HUDEP-2 (cell line): Measurements from ENCODE around the gene IMMP1L.
A peak's percentile ranks its signal among the peaks of the same experiment; 100 is the strongest.

Experiments used
- DNase-seq, 76 experiments: peaks; one replicate each; lab custom pipeline; 2025; ENCODE audit not compliant: unreplicated experiment in 76 of 76; lab: John Stamatoyannopoulos, UW

IMMP1L gene

DNA sequence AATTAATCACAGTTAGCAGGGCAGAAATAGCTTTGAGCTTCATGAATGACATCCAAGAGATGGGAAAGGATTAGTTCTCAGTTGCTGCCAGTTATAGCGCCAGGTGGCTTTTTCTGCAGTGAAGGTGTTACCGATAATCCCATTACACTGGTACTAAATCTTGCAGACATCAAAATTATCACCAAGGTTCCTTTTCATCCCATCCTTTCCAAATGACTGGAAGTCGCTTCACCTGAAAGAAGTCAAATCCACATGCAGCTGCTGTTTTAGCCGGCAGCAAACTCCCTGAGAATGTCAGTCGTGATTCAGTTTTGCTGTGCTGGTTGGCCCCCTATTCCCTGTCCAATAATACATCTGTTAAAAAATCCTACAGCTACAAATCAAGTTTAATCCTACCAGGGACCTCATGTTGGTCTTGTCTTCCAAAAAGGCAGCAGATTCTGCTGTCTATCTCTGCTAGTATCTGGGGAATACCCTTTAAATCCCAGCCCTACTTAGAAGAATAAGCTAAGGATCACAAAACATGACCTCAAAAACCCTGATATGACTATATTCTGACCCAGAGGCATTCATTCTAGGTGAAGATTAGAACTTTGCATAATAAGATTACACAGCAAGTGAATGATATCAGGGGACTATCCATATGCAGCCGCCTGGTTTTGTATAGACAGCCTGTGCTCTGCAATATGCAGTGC is 31.7 kb downstream of the IMMP1L start:
- no peak for DNase-seq

DNA sequence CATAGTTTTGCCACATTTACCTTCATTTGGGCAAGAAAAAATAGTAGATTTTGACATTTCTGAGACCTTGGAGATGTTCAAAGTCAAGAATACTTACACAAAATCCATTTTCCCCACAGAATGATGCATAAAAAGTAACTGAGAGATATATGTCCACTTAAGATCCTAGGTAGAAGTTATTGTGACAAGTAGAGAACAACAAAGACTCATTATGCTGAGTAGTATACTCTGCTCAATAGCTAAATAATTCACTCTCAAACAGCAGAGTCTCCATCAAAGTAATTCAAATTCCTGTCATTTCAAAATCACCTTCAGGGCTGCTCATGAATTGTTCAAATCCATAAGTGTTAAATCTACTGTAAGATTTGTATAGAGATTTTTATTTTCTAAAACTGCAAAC is 35.3 kb downstream of the IMMP1L start:
- DNase-seq: no peak

DNA sequence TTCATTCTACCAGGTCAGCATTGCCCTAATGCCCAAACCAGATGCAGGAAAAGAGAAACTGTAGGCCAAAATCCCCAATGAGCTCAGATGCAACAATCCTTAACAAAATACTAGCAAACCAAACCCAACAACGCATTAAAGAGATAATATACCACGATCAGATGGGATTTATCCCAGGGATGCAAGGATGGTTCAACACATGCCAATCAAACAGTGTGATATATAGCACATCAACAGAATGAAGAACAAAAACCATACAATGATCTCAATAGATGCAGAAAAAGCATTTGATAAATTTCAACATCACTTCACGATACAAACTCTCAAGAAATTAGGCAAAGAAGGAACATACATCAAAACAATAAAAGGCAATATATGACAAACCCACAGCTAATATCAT is 45.0 kb downstream of the IMMP1L start:
- DNase-seq: no peak

DNA sequence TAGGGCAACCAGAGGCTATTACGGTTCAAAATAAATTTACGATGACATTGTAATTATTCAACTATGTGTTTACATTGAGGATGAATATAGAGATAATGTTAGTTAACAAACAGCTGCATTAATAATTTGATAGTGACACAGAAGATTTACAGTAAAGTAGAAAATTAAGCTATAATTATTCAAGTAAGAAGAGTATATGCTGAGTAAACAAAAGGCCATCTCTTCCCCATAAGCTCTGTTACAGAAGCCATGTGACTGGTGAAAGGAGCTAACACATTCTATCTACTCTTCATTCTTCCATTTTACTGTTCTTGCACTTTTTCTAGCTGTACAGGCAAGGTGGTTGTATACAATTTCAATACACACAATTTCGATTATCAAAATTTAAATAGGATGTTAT is 54.2 kb downstream of the IMMP1L start:
- no peak for DNase-seq

DNA sequence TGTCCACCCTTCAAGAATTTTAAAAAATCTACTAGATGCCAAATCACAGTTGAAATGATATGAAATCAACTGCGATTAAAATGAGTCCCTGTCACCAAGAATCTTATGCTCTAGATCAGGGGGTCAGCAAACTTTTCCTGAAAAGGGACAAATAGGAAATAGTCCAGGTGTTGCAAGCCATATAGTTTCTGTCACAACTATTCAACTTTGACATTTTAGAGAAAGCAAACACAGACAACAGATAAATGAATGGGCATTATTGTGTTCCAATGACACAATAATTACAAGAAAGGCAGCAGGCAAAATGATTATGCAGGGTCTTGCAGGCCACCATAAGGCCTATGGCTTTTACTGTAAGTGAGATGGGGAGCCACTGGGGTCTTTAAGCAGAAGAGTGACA is 58.6 kb downstream of the IMMP1L start:
- no peak for DNase-seq

DNA sequence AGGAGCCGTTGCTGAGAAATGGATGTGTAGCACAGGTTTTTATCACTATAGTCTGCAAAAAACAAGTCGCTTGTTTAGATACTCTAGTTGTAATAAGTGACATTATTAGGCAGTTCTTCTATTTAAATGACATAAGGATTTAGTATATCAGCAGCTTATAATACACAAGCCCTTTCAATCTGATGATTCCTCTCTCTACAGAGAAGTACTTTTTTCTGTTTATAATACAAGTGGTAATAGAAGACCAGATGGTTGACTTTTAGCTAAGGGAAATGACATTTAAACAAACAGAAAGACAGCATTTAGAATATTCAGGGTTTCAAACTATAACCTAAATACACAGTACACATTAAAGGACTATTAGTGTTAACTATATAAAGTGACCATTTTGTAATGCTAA is 60.4 kb downstream of the IMMP1L start:
- DNase-seq: no peak

DNA sequence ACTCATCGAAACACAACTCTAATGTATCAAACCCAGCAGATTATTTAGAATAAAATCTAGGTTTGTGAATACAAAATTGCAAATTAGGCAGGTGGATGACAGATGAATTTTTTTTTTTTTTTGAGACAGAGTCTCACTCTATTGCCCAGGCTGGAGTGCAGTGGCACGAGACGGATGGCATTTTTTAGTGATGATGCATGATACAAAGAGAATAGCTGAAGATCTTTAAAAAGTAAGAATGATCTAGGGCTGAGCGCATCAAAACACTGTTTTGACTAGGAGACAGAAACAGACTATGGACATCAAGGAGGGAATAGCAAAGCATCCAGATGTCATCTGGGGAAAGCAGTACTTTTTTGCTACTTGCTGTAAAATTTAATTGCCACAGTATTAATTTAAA is 63.8 kb downstream of the IMMP1L start:
- no peak for DNase-seq

DNA sequence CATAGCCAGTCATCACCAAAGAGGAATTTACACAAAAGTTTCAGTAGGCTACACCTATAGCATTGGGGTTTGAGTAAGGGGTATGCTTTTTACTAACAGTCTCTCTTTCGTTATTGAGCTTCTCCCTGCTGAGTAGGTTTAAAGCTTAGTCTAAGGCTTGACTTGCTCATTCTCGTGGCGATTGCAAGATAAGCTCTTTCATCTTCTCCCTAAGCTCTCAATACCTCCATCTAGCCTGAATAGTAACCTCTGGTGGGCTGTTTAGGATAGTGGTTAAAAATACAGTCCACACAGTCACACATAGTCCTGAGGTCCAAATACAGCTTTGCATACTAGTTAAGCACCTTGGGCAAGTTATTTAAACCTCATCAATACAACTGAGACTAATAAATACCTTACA is 65.6 kb downstream of the IMMP1L start:
- DNase-seq: no peak

DNA sequence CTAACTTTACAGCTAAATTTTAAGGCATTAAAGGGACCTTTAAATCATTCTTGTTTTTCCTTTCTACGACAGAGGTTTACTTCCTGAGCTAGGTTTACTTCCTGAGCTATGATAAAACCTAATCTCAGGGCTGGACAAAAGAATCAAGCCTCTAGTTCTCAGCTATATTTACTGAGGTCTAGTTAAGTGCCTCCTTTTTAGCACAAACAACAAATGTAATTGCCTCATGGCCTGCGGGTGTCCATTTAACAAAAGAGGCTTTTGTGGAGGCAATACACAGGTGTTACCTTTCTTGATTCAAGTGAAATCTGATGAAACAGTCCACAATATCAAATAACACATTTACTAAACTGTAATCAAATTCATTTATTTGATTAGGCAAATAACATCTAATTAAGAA is 67.3 kb downstream of the IMMP1L start:
- no peak for DNase-seq

DNA sequence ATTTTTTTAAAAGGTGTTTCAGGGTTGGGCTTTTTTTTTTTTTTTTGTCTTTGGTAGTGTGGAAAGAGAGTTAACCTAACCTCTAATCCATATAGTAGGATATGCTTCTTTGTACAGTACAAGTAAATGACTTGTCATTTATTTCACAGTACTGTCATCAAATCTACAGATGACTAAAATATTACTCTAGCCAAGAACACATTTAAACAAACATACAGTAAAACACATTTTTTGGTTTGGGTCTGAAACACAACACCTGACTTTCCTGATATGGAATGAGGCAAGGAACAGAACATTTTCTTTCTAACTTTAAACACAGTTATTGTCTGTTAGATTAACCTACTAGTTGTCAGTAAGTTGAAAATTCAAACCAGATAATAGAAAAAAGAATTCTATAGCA is 68.1 kb downstream of the IMMP1L start:
- DNase-seq: no peak

DNA sequence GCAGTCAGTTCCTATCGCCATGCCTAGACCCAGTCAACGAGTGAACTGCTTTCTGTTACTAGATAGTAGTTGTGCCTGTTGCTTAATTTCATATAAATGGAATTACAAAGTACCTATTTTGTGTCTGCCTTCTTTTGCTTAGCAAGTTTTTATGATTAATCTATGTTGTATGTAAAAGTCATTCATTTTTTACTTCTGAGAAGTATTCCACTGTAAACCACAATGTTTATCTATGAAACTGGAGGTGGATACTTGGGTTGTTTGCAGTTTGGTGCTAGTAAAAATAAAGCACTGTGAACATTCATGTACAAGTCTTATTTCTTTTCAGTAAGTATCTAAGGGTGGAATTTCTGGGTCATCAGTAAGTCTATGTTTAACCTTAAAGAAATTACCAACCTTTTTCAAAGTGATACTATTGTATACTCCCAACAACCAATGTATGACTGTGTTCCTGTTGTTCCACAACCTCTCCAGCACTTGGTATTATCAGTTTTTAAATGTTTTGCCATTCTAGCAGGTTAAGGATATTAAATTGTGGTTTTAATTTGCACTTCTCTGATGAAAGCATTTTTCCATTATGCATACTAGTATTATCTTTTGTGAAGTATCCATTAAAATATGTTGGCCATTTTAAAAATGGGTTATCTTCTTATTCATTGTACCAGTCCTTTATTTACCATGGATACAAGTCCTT is 71.5 kb downstream of the IMMP1L start:
- no peak for DNase-seq

DNA sequence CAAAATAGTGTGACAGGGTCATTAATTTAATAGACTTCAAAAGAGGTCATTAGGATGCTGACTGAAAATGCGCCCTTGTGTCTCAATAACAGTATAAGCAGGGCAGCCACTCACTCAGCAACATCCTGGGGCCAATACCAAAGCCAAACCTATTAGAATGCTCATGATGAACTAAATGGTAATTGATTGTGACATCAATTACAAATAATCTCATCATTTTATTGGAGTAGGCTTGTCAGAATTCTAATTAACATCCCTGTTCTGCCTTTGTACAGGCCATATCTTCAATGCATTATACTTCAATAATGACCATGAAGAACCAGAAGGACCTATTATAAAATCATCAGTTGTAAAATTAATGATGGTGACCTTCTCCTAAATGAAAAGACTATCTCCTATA is 75.6 kb downstream of the IMMP1L start:
- DNase-seq: no peak

DNA sequence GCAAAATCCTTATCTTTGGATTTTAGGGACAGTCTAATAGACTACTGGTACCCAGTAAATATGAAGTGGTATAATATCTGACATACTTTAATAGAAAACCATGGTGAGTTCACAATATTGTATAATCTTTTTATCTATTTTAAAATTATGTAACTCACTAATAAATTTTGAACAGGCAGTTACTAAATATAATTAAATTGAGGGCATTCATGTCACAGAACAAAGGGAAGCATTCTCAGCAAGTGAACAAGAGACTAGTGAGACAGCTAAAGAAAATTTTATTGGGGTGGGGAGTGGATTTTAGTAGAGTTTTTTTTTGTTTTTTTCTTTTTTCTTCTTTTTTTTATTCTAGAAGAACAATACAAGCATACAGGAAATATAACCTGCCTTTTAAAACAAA is 84.8 kb downstream of the IMMP1L start:
- DNase-seq: no peak

DNA sequence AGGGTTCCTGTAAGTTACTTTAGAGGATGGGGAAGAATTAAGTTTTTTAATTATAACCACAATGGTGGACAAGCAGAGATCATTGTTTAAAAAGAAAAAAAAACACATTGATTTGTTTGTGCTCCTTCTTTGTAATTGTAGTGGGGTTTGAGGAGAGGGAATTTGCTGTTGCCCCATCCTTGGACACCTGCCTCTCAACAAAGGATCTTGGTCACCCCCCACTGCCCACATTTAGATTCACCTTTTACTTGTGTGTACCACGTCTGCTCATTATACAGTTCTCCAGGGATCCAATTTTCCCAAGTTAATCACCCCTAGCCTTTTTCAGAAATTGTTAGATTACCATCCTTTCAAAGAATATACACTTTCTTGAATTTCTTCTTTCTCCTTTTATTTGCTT is 86.7 kb downstream of the IMMP1L start:
- no peak for DNase-seq

DNA sequence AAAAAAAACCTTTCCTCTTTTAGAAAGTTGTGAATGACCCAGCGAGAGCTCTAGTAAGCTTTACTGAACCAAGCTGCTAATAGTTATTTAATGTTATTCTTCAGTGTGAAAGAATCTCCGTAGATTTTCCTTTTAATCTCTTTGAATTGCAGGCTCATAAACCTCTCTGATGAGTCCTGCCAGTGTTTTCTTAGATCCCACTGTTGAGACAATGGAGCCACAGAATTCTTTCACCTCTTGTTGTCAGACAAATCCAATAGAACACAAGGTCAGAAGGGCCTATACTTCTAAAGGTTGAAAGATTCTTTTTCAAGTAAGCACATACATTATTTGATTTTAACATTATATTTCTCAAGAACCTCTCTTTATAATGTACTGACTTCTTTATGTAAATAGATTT is 87.6 kb downstream of the IMMP1L start:
- DNase-seq: no peak

DNA sequence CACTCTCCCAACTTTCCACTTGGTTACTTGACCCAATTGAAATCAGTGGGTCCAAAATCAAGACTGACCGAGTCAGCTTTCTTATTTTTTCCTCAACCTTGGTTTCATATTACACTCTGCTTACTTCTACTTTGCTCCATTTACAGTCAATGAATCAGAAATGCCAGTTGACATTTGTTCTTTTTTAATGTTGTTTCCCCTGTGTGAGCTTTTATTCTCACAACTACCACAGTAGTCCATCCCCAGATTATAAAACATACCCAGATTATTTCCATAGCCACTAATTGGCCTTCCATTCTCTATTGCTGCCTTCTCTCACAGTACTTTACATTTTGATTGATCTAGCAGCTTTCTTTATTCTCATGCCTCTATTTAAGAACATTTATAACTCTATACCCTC is 89.8 kb downstream of the IMMP1L start:
- no peak for DNase-seq

DNA sequence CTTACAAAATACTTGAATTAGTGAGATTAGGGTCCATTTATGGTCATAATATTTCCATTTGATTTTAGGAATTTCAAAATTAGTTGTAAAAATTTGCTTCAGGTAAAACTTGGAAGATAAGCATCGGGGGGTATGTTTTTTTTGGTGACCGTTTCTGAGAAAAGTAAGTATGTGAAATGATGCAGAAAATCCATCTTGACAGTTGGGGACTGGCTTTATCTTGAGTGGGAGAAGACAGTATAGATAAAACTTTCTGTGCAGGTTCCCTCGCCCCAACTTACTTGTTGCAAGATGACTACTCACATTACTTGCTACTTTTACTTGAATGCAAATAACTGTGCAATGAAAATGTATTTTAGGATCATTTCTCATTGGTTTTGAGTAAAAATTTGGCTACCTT is 90.3 kb downstream of the IMMP1L start:
- DNase-seq: peak in 4 of 76 experiments; percentile 5 to 48 (median 11)

DNA sequence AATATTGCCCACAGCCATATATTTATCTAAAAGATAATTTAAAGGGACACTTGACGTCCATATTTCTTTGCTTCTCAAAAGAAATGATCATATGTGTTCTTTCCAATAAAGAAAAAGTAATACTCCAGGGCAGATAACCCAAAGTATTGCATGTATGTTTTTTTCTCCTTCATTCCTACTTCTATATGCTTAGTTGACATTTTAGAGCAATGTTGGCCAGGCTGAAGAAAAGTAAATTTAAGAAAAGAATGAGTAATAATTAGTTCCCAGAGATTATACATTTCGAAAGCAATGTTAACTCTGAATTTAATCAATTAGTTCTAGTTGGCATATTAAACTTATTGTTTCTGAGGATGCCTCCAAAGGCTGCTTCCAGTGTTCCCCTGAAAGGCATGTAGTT is 91.6 kb downstream of the IMMP1L start:
- no peak for DNase-seq

DNA sequence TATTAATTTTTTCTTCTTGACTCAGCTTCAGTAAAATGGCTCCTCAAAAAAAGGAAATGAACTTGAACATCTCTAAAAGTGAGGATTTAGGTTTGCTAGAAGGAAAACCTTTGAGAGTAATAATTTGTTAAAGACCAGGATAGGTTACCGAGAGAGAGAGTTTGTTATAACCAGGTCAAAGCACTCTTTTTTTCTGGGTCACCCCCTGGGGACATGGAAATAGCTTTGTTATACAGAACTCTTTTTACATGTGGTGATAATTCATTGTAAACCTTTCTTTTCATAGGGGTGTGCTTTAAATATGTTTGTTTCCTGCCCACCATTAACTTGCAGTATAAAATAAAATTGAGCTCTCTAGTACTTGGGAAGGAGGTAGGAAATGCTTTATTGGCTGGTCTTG is 92.1 kb downstream of the IMMP1L start:
- DNase-seq: no peak

DNA sequence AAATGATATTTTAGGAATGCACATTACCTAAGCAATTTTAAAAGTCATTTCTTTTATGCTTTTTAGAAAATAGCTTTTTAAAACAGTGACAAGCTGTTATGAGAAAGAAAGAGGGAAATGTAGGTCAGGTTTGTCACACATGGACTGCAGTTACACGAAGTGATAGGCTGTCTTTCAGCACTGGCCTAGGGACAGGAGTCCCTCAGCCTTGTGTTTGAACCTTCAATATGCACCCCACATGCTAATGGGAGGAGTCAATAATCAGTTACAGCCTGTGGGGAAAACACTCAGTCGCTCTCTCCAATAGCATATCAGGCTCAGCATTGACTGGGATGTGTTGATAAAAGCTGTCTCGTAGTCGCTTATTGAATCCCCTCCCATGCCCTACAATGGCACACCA is 94.0 kb downstream of the IMMP1L start:
- peak in 2 of 76 experiments; percentile 10 to 45 for DNase-seq

DNA sequence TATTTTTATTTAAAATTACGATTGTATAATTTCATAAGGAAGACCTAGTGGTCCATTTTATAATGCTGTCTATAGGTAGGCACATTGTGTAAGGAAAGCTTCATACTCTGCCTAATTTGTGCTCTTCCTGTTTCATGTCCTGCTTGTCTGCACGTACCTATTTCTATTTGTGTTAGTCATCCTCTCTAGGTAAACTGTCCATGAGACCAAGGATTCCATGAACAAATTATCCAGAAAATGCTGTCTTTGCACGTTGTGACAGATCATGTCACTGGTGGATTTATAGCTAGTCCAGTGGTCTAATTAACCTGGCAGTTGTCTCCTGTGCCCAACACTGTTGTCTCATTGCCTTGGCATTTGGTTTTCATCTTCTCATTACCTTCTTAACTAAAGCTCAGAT is 95.1 kb downstream of the IMMP1L start:
- DNase-seq: no peak

DNA sequence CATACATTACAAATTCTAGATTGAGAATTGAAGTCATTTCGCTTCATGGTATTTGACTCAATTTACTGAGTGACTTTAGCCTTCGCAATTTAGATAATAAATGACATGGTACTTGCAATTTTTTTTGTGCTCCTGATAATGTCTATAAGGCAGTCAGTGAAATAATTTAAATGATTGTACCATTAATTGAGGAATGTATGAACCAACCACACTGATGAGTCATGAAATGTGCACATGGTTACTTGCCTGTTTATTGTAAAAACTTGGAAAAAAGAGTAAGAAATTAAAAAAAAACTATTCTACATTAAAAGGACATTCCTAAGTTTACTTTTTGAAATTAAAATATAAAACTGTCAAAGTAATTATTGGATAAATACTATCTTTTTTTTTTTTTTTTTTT is 96.5 kb downstream of the IMMP1L start:
- DNase-seq: no peak

DNA sequence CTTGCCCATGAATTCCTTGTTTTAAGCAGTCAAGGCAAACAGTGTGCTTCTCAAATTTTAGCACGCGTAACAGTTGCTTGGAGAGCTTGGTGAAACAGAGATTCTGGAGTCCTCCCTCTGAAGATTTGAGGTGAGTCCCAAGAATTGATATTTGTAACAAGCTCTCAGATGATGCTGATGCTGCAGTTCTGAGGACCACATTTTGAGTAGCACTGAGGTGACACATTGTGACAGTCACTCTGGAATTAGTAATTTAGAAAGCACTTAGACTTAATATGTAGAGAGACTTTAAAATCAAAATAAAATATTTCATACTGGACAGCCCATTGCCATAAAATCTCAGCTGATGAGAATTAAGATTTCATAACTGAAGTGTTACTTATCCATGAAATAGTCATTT is 101.2 kb downstream of the IMMP1L start:
- no peak for DNase-seq
